Spleen (tissue), 7 donors: Measurements from ENCODE around the gene DEFB132.

Source experiments
- POLR2A ChIP-seq, 3 donors: fragments of 450-650 bp; IDR thresholded peaks; one replicate each; pipeline ENCODE4 v1.5.1; 2017; ENCODE audit warnings: antibody characterized with exemption in 3 of 3, mild to moderate bottlenecking in 1 of 3
- POLR2AphosphoS5 ChIP-seq, 3 donors: sonication (generic); formaldehyde crosslinking; IDR thresholded peaks; one replicate each; pipeline ENCODE4 v1.5.1; 2017; ENCODE audit warnings: antibody characterized with exemption in 3 of 3
- TF ChIP-seq, protein P1 (sequence below), 11 experiments: fragments of 200-600 bp in 7 of 11; fragments of 450-650 bp in 4 of 11; sonication (generic) in 4 of 11; IDR thresholded peaks in 8 of 11; conservative IDR thresholded peaks in 3 of 11; 1 replicate in 7 of 11; 2 replicates in 4 of 11; pipeline versions ENCODE4 v1.4.0 to v1.8.0; 2016 to 2021; ENCODE audit warnings: antibody characterized with exemption in 11 of 11, inconsistent platforms in 4 of 11, mild to moderate bottlenecking in 1 of 11
- donor health status: DM: no; HTN: no; CAD: no; lungs with moderate emphysema.
- donor health status: DM: no; HTN: no; CAD: no.
- donor health status: DM: no; HTN: no; CAD: no.

DNA sequence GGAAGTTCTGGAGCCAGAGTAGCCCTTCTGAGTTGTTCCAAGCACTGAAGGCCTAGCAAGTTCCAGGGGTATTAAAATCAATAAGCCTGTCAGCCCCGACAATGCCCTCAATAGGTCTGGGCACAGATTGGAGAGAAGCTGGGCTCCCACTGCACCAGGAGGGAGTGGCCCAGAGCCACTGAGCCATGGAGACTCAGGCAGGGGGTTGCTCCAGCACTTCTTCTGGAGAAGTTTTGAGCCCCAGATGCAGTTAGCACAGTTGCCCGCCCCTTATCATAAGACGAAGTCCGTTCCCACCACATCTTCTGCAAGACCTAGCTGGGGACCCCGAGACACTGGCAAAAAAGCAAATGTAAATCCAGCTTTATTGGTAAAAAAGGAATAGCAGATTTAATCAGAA is 13.0 kb downstream of the DEFB132 start:
- TF ChIP-seq, protein P1, sequence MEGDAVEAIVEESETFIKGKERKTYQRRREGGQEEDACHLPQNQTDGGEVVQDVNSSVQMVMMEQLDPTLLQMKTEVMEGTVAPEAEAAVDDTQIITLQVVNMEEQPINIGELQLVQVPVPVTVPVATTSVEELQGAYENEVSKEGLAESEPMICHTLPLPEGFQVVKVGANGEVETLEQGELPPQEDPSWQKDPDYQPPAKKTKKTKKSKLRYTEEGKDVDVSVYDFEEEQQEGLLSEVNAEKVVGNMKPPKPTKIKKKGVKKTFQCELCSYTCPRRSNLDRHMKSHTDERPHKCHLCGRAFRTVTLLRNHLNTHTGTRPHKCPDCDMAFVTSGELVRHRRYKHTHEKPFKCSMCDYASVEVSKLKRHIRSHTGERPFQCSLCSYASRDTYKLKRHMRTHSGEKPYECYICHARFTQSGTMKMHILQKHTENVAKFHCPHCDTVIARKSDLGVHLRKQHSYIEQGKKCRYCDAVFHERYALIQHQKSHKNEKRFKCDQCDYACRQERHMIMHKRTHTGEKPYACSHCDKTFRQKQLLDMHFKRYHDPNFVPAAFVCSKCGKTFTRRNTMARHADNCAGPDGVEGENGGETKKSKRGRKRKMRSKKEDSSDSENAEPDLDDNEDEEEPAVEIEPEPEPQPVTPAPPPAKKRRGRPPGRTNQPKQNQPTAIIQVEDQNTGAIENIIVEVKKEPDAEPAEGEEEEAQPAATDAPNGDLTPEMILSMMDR (IDR thresholded peaks at IDR 0.05 in 8 of 11, conservative IDR thresholded peaks at IDR 0.05 in 3 of 11): no peak
- TF ChIP-seq POLR2AphosphoS5 (IDR thresholded peaks at IDR 0.05) (no peak), POLR2A (IDR thresholded peaks at IDR 0.05) (no peak)
